Measurements from ENCODE around the gene SPACA1.

DNA sequence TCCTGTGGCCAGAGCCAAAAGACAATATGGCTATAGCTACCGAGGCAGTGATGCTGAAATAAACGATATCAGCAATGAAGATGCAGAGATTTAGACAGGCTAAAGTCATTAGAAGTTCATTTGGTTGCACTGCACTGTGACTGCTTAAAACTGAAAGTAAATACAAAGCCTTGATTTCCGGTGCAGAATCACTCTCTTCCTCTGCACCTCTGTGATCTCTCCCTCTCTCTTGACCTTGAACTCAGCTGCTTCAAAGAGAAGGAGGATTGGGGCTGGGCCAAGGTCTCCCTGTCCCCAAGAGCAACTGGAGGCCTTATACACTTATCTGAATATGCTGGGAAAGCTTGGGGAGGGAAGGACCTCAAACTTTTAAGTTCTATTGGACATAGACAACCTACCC lies 34.6 kb upstream of the SPACA1 start:
- TF ChIP-seq, protein P1, sequence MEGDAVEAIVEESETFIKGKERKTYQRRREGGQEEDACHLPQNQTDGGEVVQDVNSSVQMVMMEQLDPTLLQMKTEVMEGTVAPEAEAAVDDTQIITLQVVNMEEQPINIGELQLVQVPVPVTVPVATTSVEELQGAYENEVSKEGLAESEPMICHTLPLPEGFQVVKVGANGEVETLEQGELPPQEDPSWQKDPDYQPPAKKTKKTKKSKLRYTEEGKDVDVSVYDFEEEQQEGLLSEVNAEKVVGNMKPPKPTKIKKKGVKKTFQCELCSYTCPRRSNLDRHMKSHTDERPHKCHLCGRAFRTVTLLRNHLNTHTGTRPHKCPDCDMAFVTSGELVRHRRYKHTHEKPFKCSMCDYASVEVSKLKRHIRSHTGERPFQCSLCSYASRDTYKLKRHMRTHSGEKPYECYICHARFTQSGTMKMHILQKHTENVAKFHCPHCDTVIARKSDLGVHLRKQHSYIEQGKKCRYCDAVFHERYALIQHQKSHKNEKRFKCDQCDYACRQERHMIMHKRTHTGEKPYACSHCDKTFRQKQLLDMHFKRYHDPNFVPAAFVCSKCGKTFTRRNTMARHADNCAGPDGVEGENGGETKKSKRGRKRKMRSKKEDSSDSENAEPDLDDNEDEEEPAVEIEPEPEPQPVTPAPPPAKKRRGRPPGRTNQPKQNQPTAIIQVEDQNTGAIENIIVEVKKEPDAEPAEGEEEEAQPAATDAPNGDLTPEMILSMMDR (IDR thresholded peaks at IDR 0.05) = no peak
- no peak for TF ChIP-seq POLR2A (IDR thresholded peaks at IDR 0.05)
